Transverse colon (tissue), 4 donors: ENCODE results near the gene STK38L. TPM values are rescaled to one million over a fixed set of nuclear protein-coding genes. Genes with fewer than 3 reads are reported as not detected.

Experiments
- DNase-seq: peaks from one replicate; pipeline ENCODE4 v3.0.0-alpha.2; 2019
- H3K27ac ChIP-seq, 4 donors: fragments of 200-600 bp; sonication (generic); 2 replicates each; pipeline ENCODE4 v1.5.1; 2016 to 2018; ENCODE audit warnings: inconsistent platforms in 4 of 4
- H3K27me3 ChIP-seq: fragments of 200-600 bp; sonication (generic); 2 replicates; pipeline ENCODE4 v1.5.1; 2017; ENCODE audit warnings: inconsistent platforms
- H3K36me3 ChIP-seq, 4 donors: fragments of 200-600 bp; sonication (generic); 2 replicates each; pipeline ENCODE4 v1.5.1; 2017 to 2019; ENCODE audit warnings: inconsistent platforms in 4 of 4
- H3K4me1 ChIP-seq, 4 donors: fragments of 200-600 bp; sonication (generic); 2 replicates each; pipeline ENCODE4 v1.5.1; 2017 to 2020; ENCODE audit warnings: inconsistent platforms in 4 of 4
- H3K4me3 ChIP-seq, 4 donors: fragments of 200-600 bp; sonication (generic); 1 replicate in 1 of 4; 2 replicates in 3 of 4; pipeline versions ENCODE4 v1.5.1 to v1.6.1; 2017 to 2019; ENCODE audit warnings: inconsistent platforms in 4 of 4
- H3K9me3 ChIP-seq, 2 donors: fragments of 200-600 bp; sonication (generic); 2 replicates each; pipeline ENCODE4 v1.5.1; 2017 to 2019; ENCODE audit warnings: inconsistent platforms in 2 of 2
- EP300 ChIP-seq: sonication (generic); formaldehyde crosslinking; IDR thresholded peaks from one replicate; pipeline ENCODE4 v1.6.1; 2017; ENCODE audit warnings: antibody characterized with exemption, low read depth
- POLR2A ChIP-seq: fragments of 450-650 bp; IDR thresholded peaks from one replicate; pipeline ENCODE4 v1.6.1; 2016; ENCODE audit warnings: antibody characterized with exemption, mild to moderate bottlenecking, moderate library complexity
- POLR2AphosphoS5 ChIP-seq, 3 donors: sonication (generic); formaldehyde crosslinking; IDR thresholded peaks; one replicate each; pipeline ENCODE4 v1.6.1; 2016; ENCODE audit warnings: antibody characterized with exemption in 3 of 3
- WGBS, 2 donors: methylation state at CpG; one replicate each; pipeline ENCODE4 v1.1.5; 2018; ENCODE audit warnings: low coverage in 1 of 2; 5-methylcytosine and 5-hydroxymethylcytosine counted together
- in situ Hi-C, 4 donors: fragments of 200-750 bp; cut with MboI; loops; one replicate each; pipeline versions ENCODE4 v1.15.0 to v1.15.1; 2017; ENCODE audit warnings: low sequenced_read_pairs in 3 of 4, low pct_ligation_motif_present in 1 of 4, low pct_unique_long_range_greater_than_20kb in 1 of 4
- intact Hi-C: fragments of 100-400 bp; cut with DNase I; formaldehyde crosslinking; loops from one replicate; pipeline ENCODE4 v1.15.1; 2023; ENCODE audit warnings: low total_unique reads
- total RNA-seq, 4 donors: library from RNA; depleted of rRNA; stranded (reverse); fragments of >200 nt; gene quantifications; one replicate each; pipeline ENCODE4 v1.1.0, GENCODE V29; 2016
- TF ChIP-seq, protein P1 (sequence below), 5 experiments: fragments of 200-600 bp in 3 of 5; fragments of 450-650 bp in 2 of 5; sonication (generic) in 3 of 5; IDR thresholded peaks; 1 replicate in 2 of 5; 2 replicates in 3 of 5; pipeline ENCODE4 v1.5.1; 2016 to 2017; ENCODE audit warnings: antibody characterized with exemption in 5 of 5, inconsistent platforms in 3 of 5, mild to moderate bottlenecking in 2 of 5, moderate library complexity in 1 of 5

The STK38L gene
- total RNA-seq, 4 donors from 2014 or later: 18.5 to 51.8 (median 40.9) TPM

DNA sequence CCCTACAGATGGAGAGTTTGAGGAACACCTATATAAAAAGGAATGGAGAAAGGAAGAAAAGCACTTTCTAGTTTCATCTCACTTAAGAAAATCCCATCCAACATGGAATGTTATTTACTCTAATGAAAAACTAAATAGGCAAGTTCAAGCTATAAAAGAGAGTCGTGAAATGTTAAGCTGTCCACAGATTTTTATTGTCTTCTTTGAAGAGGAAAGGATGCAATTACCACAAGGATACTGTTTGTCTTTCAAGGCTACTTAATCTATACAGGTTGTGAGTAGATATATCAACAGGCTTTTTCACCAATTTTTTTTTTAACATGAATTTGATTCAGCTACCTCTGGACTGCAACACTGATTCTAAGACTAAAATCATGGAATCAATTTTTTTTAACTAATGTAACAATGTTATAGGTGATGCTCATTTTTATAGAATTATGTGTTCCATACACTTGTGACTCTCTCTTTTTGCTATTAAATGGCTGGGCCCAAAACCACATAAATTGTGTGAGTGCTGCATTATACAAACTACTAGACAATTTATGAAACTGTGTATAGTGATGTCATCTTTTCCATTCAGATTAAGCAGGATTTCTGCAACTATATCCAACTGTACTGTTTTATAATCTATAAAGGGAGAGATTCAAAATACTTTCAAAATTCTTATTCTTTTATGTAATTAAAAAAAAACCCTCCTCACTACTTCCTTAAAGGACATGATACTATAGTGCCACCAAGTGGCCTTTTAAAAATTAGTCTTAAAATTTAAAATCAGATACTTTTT lies 61.8 kb downstream of the STK38L start:
- no peak overlapping the region for H3K4me3 ChIP-seq
- no peak for TF ChIP-seq EP300
- TF ChIP-seq, protein P1, sequence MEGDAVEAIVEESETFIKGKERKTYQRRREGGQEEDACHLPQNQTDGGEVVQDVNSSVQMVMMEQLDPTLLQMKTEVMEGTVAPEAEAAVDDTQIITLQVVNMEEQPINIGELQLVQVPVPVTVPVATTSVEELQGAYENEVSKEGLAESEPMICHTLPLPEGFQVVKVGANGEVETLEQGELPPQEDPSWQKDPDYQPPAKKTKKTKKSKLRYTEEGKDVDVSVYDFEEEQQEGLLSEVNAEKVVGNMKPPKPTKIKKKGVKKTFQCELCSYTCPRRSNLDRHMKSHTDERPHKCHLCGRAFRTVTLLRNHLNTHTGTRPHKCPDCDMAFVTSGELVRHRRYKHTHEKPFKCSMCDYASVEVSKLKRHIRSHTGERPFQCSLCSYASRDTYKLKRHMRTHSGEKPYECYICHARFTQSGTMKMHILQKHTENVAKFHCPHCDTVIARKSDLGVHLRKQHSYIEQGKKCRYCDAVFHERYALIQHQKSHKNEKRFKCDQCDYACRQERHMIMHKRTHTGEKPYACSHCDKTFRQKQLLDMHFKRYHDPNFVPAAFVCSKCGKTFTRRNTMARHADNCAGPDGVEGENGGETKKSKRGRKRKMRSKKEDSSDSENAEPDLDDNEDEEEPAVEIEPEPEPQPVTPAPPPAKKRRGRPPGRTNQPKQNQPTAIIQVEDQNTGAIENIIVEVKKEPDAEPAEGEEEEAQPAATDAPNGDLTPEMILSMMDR (IDR thresholded peaks at IDR 0.05): peak; percentile 50 to 69 (median 52)
- TF ChIP-seq POLR2A: no peak
- no peak for TF ChIP-seq POLR2AphosphoS5 (IDR thresholded peaks at IDR 0.05)
- H3K36me3 ChIP-seq: peaks cover 0 to 24% (median 10%) of the 10 kb centered on the region in 4 donors
- H3K4me1 ChIP-seq: peaks cover 0 to 22% (median 3%) of the 10 kb centered on the region in 4 donors
- H3K9me3 ChIP-seq: no peaks in the 10 kb centered on the region
- no peak for DNase-seq
- in situ Hi-C loops (loop anchor here in 3 of 4 donors (25.0 kb wide), 2 partner anchors 169 to 269 kb away; no protein-coding TSS in a partner anchor), intact Hi-C loops (loop anchor here (10.0 kb wide), 1 partner anchor 291 kb away; the partner anchor contains the start of gene TM7SF3)
- no peaks in the 10 kb centered on the region for H3K27me3 ChIP-seq
- H3K27ac ChIP-seq: peak overlapping the region; percentile 30 to 49 (median 42)
- WGBS, 2 donors: 40 to 42% methylated on average over 1 of the region's 1 CpG

DNA sequence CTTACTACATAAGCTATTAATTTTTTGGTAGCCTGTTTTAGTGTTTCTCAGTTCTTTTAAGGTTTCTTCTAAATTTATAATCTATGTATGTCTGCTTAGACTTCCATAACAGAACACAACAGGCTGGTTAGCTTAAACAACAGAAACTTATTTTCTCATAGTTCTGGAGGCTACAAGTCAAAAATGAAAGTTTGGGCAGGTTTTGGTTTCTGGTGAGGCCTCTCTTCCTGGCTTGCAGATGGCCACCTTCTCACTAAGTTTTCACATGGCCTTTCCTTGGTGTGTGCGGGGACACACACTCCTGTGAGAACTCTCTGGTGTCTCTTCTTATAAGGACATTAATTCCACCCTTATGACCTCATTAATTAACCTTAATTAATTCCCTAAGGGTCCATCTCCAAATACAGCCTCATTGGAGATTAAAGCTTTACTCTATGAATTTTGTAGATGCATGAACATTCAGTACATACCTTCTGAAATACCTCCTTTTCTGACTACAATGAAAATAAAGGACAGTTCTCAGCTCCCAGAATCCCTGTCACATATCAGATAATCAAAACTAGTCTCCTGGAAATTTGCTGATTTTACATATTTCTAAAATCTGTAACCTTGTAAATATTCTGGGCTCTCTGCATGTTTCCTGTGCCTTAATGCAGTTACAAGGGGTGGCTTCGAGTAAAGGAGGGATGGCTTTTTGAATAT lies 65.4 kb downstream of the STK38L start:
- Histone ChIP-seq H3K36me3 (peaks cover 0 to 45% (median 16%) of the 10 kb centered on the region in 4 donors), H3K27me3 (no peaks in the 10 kb centered on the region), H3K4me1 (peaks cover 0 to 18% (median 2%) of the 10 kb centered on the region in 4 donors), H3K4me3 (no peak overlapping the region), H3K27ac (no peak overlapping the region), H3K9me3 (no peaks in the 10 kb centered on the region)
- no peak for DNase-seq
- WGBS, 2 donors: 76 to 100% methylated on average over 2 of the region's 2 CpGs
- TF ChIP-seq POLR2AphosphoS5 (IDR thresholded peaks at IDR 0.05) (no peak), POLR2A (no peak), EP300 (no peak)
- TF ChIP-seq, protein P1 (IDR thresholded peaks at IDR 0.05): no peak
- intact Hi-C loops: loop anchor here (10.0 kb wide), 1 partner anchor 295 kb away; the partner anchor contains the start of gene TM7SF3
- in situ Hi-C loops: loop anchor here in 3 of 4 donors (25.0 kb wide), 2 partner anchors 172 to 272 kb away; no protein-coding TSS in a partner anchor

DNA sequence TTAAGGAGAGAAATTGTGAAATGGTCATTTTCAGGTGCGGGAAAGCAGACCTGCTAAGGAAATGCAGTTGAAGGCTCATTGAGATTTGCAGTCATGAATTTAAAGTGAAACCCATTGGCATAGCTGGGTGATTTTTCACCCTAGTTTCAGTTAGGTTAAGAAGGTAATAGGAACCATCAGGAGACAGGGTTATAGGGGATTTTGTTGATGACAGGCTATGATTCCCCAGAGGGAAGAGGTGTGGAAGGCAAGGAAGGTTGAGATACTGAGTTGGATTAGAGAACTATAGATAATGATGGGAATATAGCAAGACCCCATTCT lies 65.9 kb downstream of the STK38L start:
- intact Hi-C loops (loop anchor here (10.0 kb wide), 1 partner anchor 295 kb away; the partner anchor contains the start of gene TM7SF3), in situ Hi-C loops (loop anchor here (10.0 to 25.0 kb wide), 3 partner anchors 173 to 275 kb away; no protein-coding TSS in a partner anchor)
- no peaks in the 10 kb centered on the region for H3K9me3 ChIP-seq
- H3K4me3 ChIP-seq: no peak overlapping the region
- no peak for DNase-seq
- no peak overlapping the region for H3K27ac ChIP-seq
- WGBS, 2 donors: 63 to 91% methylated on average over 1 of the region's 1 CpG
- peaks cover 0 to 50% (median 17%) of the 10 kb centered on the region in 4 donors for H3K36me3 ChIP-seq
- peaks cover 0 to 18% (median 1%) of the 10 kb centered on the region in 4 donors for H3K4me1 ChIP-seq
- no peaks in the 10 kb centered on the region for H3K27me3 ChIP-seq
- TF ChIP-seq POLR2A: no peak
- TF ChIP-seq EP300: no peak
- no peak for TF ChIP-seq POLR2AphosphoS5 (IDR thresholded peaks at IDR 0.05)
- TF ChIP-seq, protein P1 (IDR thresholded peaks at IDR 0.05): no peak

DNA sequence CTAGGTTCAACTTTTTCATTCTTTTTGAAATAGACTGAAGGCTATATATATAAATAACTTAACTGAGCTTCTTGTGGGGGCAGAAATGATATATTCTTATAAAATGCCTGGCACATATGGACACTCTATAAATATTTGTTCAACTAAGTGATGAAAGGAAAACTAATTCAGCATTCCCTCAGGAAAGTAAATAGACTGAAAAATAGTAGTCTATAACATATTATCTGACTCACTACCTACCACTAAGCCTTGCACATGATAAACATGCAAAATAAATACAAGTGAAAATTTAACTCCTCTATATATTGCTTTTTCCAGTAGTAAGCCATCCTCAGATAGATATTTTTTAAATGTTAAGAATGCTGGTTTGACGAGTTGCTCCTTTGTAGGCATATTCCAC lies 72.9 kb downstream of the STK38L start:
- Histone ChIP-seq H3K4me1 (no peaks in the 10 kb centered on the region), H3K36me3 (peaks cover 0 to 84% (median 28%) of the 10 kb centered on the region in 4 donors)

More for the DNA sequence above, 72.9 kb downstream of the STK38L start:
- in situ Hi-C loops (loop anchor here (10.0 to 25.0 kb wide), 3 partner anchors 180 to 282 kb away; no protein-coding TSS in a partner anchor), intact Hi-C loops (no loop called here)
- Histone ChIP-seq H3K27ac (no peak overlapping the region), H3K4me3 (no peak overlapping the region), H3K9me3 (no peaks in the 10 kb centered on the region), H3K27me3 (no peaks in the 10 kb centered on the region)
- TF ChIP-seq, protein P1 (IDR thresholded peaks at IDR 0.05): no peak
- TF ChIP-seq EP300: no peak
- TF ChIP-seq POLR2A: no peak
- no peak for TF ChIP-seq POLR2AphosphoS5 (IDR thresholded peaks at IDR 0.05)
- 86 to 89% methylated on average over 1 of the region's 1 CpG for WGBS, 2 donors
- DNase-seq: no peak
